ENCODE data around the gene LDLRAD3.

LDLRAD3 gene

GRCh38 chr11:36078686-36079055, 134.8 kb downstream of the LDLRAD3 start:
- DNase-seq = no peak

- DNase-seq = no peak
Measured at GRCh38 chr11:36079878-36080675, 136.2 kb downstream of the LDLRAD3 start.

- DNase-seq = no peak
Measured at GRCh38 chr11:36081274-36081945, 137.5 kb downstream of the LDLRAD3 start.

GRCh38 chr11:36086366-36086765, 142.5 kb downstream of the LDLRAD3 start:
- DNase-seq = no peak

GRCh38 chr11:36088266-36088972, 144.6 kb downstream of the LDLRAD3 start:
- DNase-seq = no peak

GRCh38 chr11:36089920-36090319, 146.1 kb downstream of the LDLRAD3 start:
- DNase-seq = no peak

GRCh38 chr11:36090356-36091109, 146.7 kb downstream of the LDLRAD3 start:
- no peak for DNase-seq

GRCh38 chr11:36091256-36091811, 147.5 kb downstream of the LDLRAD3 start:
- DNase-seq = no peak

GRCh38 chr11:36092314-36093030, 148.6 kb downstream of the LDLRAD3 start:
- DNase-seq = no peak

- DNase-seq = no peak
Measured at GRCh38 chr11:36093548-36093947, 149.7 kb downstream of the LDLRAD3 start.

GRCh38 chr11:36094164-36094563, 150.3 kb downstream of the LDLRAD3 start:
- no peak for DNase-seq

GRCh38 chr11:36095716-36096115, 151.9 kb downstream of the LDLRAD3 start:
- DNase-seq = no peak

GRCh38 chr11:36097219-36097650, 153.4 kb downstream of the LDLRAD3 start:
- no peak for DNase-seq

- no peak for DNase-seq
Measured at GRCh38 chr11:36098087-36098486, 154.2 kb downstream of the LDLRAD3 start.

- DNase-seq = no peak
Measured at GRCh38 chr11:36098853-36099375, 155.1 kb downstream of the LDLRAD3 start.

GRCh38 chr11:36101466-36101865, 157.6 kb downstream of the LDLRAD3 start:
- DNase-seq = no peak

GRCh38 chr11:36102868-36103267, 159.0 kb downstream of the LDLRAD3 start:
- no peak for DNase-seq

- DNase-seq = no peak
Measured at GRCh38 chr11:36103933-36104530, 160.2 kb downstream of the LDLRAD3 start.

GRCh38 chr11:36104660-36104992, 160.8 kb downstream of the LDLRAD3 start:
- no peak for DNase-seq

- no peak for DNase-seq
Measured at GRCh38 chr11:36105743-36106581, 162.1 kb downstream of the LDLRAD3 start.
